Measurements from ENCODE around the gene SNX7. TPM values are rescaled to one million over a fixed set of nuclear protein-coding genes. Genes with fewer than 3 reads are reported as not detected.

Gene SNX7
- polyA plus RNA-seq, 2 of the 4 experiments (the other 2 are of a cell fraction): 29.5 to 45.1 TPM

- FAIRE-seq (no peak), ATAC-seq (no peak), DNase-seq (ENCODE audit: low read depth in 1 of 2, low spot score in 1 of 2) (no peak)
- H3K27ac ChIP-seq: no peak overlapping the region
- TF ChIP-seq ZSCAN20 (CRISPR knock-in tag; IDR thresholded peaks at IDR 0.05) (no peak), CHD2 (IDR thresholded peaks at IDR 0.05; ENCODE audit: low read length, partially characterized antibody) (no peak), E2F6 (IDR thresholded peaks at IDR 0.05; ENCODE audit: borderline replicate concordance, low read depth) (no peak), BHLHE40 (IDR thresholded peaks at IDR 0.05; ENCODE audit: low read depth, low read length) (no peak)
- TF ChIP-seq, protein P1, sequence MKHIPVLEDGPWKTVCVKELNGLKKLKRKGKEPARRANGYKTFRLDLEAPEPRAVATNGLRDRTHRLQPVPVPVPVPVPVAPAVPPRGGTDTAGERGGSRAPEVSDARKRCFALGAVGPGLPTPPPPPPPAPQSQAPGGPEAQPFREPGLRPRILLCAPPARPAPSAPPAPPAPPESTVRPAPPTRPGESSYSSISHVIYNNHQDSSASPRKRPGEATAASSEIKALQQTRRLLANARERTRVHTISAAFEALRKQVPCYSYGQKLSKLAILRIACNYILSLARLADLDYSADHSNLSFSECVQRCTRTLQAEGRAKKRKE (CRISPR knock-in tag; IDR thresholded peaks at IDR 0.05; ENCODE audit: low read depth): no peak
- TF ChIP-seq, protein P2, sequence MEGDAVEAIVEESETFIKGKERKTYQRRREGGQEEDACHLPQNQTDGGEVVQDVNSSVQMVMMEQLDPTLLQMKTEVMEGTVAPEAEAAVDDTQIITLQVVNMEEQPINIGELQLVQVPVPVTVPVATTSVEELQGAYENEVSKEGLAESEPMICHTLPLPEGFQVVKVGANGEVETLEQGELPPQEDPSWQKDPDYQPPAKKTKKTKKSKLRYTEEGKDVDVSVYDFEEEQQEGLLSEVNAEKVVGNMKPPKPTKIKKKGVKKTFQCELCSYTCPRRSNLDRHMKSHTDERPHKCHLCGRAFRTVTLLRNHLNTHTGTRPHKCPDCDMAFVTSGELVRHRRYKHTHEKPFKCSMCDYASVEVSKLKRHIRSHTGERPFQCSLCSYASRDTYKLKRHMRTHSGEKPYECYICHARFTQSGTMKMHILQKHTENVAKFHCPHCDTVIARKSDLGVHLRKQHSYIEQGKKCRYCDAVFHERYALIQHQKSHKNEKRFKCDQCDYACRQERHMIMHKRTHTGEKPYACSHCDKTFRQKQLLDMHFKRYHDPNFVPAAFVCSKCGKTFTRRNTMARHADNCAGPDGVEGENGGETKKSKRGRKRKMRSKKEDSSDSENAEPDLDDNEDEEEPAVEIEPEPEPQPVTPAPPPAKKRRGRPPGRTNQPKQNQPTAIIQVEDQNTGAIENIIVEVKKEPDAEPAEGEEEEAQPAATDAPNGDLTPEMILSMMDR (IDR thresholded peaks at IDR 0.05): no peak
- CTCF ChIA-PET: no interaction called here
- H3K4me3 ChIP-seq: no peak overlapping the region
- POLR2A ChIA-PET: no interaction called here
- H3K9me3 ChIP-seq: no peaks in the 10 kb centered on the region
- no peak overlapping the region for H3K4me2 ChIP-seq
- peaks cover 13% of the 10 kb centered on the region for H3K4me1 ChIP-seq
These were observed 1.6 kb upstream of the SNX7 start for GRCh38 chr1:98659879-98660278.

DNA sequence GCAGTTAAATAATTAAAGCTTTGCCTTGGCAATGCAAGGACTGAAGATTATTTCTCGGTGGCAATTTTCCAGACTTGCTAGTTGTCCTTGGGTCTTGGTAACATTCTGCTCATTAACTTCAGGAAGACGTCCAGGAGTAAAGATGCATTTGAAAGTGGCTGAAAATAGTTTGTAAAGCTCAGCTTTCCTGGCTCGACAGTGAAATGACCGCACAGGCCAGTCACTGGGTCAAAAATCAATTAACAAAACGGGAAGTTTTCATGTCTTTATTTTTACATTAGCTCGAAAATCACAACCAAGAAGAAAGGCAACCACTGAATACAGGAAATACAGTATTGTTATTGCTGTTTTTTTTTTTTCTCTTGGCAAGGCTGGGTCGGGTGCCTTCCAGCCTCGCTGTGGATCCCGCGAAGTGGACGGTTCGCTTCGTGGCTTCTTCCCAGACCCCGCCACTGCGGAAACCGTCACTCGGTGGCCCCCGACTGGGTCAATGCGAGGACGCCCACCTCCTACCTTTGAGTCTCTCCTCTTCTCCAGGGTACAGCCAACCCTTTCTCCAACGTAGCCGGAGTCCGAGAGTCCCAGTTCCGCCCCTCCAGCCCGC, 479 bp upstream of the SNX7 start:
- DNase-seq (ENCODE audit: low read depth in 1 of 2, low spot score in 1 of 2): no peak
- no peak for FAIRE-seq
- Histone ChIP-seq H3K27ac (peak overlapping the region; percentile 70 to 95), H3K4me2 (peak overlapping the region; percentile 69), H3K4me1 (peaks cover 13% of the 10 kb centered on the region), H3K9me3 (no peaks in the 10 kb centered on the region), H3K4me3 (peak overlapping the region; percentile 64)
- ATAC-seq: peak; percentile 55 to 58; a peak in 5 of 6 replicates
- WGBS (ENCODE audit: missing lambda C conversion rate): 5% methylated on average over 13 of the region's 25 CpGs
- CTCF ChIA-PET: no interaction called here
- POLR2A ChIA-PET: no interaction called here
- peak; percentile 57; the same call in 1 of the 2 replicates for TF ChIP-seq PHF8 (IDR thresholded peaks at IDR 0.05; ENCODE audit: borderline replicate concordance, low read depth)
- no peak for TF ChIP-seq PBX3 (IDR thresholded peaks at IDR 0.05)
- peak; percentile 88 for TF ChIP-seq POLR2A (IDR thresholded peaks at IDR 0.05; ENCODE audit: low read length)

DNA sequence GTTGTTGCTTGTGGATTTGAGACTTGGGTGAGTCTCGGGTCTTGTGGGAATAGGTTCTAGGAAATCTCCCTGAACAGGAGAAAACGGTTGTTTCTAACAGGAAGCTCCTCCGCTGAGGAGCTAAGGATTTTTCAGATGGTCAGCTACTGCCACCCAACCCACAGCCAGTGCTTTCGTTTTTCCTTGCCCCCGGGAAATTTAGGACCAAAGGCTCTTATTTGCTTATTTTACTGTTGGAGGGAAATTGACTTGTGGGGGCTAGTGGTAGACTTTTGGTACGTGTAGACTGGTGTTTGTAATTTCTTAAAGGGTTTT, 792 bp downstream of the SNX7 start:
- WGBS (ENCODE audit: missing lambda C conversion rate): 0% methylated on average over 6 of the region's 6 CpGs
- TF ChIP-seq POLR2A (IDR thresholded peaks at IDR 0.05; ENCODE audit: low read length) (no peak), EHMT2 (IDR thresholded peaks at IDR 0.05; ENCODE audit: low read depth) (no peak), ZNF302 (CRISPR knock-in tag; IDR thresholded peaks at IDR 0.05) (no peak), SMC3 (IDR thresholded peaks at IDR 0.05) (no peak), RAD21 (conservative IDR thresholded peaks at IDR 0.05 in 1 of 2, IDR thresholded peaks at IDR 0.05 in 1 of 2) (no peak), FOXS1 (CRISPR knock-in tag; IDR thresholded peaks at IDR 0.05) (no peak), JUN (IDR thresholded peaks at IDR 0.05) (no peak), KDM1A (IDR thresholded peaks at IDR 0.05; ENCODE audit: low read depth) (no peak), PBX3 (IDR thresholded peaks at IDR 0.05) (no peak)
- TF ChIP-seq, protein P3, sequence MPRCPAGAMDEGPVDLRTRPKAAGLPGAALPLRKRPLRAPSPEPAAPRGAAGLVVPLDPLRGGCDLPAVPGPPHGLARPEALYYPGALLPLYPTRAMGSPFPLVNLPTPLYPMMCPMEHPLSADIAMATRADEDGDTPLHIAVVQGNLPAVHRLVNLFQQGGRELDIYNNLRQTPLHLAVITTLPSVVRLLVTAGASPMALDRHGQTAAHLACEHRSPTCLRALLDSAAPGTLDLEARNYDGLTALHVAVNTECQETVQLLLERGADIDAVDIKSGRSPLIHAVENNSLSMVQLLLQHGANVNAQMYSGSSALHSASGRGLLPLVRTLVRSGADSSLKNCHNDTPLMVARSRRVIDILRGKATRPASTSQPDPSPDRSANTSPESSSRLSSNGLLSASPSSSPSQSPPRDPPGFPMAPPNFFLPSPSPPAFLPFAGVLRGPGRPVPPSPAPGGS (IDR thresholded peaks at IDR 0.05): no peak
- TF ChIP-seq, protein P4, sequence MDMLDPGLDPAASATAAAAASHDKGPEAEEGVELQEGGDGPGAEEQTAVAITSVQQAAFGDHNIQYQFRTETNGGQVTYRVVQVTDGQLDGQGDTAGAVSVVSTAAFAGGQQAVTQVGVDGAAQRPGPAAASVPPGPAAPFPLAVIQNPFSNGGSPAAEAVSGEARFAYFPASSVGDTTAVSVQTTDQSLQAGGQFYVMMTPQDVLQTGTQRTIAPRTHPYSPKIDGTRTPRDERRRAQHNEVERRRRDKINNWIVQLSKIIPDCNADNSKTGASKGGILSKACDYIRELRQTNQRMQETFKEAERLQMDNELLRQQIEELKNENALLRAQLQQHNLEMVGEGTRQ (IDR thresholded peaks at IDR 0.05): no peak
- TF ChIP-seq, protein P5, sequence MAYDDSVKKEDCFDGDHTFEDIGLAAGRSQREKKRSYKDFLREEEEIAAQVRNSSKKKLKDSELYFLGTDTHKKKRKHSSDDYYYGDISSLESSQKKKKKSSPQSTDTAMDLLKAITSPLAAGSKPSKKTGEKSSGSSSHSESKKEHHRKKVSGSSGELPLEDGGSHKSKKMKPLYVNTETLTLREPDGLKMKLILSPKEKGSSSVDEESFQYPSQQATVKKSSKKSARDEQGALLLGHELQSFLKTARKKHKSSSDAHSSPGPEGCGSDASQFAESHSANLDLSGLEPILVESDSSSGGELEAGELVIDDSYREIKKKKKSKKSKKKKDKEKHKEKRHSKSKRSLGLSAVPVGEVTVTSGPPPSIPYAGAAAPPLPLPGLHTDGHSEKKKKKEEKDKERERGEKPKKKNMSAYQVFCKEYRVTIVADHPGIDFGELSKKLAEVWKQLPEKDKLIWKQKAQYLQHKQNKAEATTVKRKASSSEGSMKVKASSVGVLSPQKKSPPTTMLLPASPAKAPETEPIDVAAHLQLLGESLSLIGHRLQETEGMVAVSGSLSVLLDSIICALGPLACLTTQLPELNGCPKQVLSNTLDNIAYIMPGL (CRISPR knock-in tag; IDR thresholded peaks at IDR 0.05; ENCODE audit: borderline replicate concordance): no peak
- TF ChIP-seq, protein P2 (IDR thresholded peaks at IDR 0.05): no peak

More for the DNA sequence above, 792 bp downstream of the SNX7 start:
- Histone ChIP-seq H3K27ac (peak overlapping the region; percentile 70 to 95), H3K4me3 (peak overlapping the region; percentile 64), H3K9me3 (no peaks in the 10 kb centered on the region), H3K4me1 (peaks cover 13% of the 10 kb centered on the region), H3K4me2 (peak overlapping the region; percentile 93)
- ChIA-PET POLR2A (interaction anchor here (0.7 kb wide), 1 partner anchor 194 kb away, joined by 3 read pairs; no protein-coding TSS in a partner anchor), CTCF (interaction anchor here (0.7 kb wide), 1 partner anchor 64 kb away, joined by 3 read pairs; no protein-coding TSS in a partner anchor)
- peak in 1 of 2 experiments; percentile 10 for DNase-seq (ENCODE audit: low read depth in 1 of 2, low spot score in 1 of 2)
- ATAC-seq: peak; percentile 35 to 42
- no peak for FAIRE-seq

All from A549 (cell line).